Stimulated activated CD8-positive, alpha-beta memory T cell treated with anti-CD3 and anti-CD28 coated beads, Interleukin-4, amount 100 ng/mL, for 4 hours (primary cell): ENCODE results near the gene KRTAP9-6.
"Not testable (repeated sequence)": the region's sequence is repeated elsewhere in the genome, so short reads cannot be mapped to it uniquely, and the experiment has no call there.

Experiments
- DNase-seq, 2 donors: peaks; one replicate each; pipeline ENCODE4 v3.0.0-alpha.2; 2020; ENCODE audit warnings: low read depth in 2 of 2, low spot score in 1 of 2

KRTAP9-6 gene

DNA sequence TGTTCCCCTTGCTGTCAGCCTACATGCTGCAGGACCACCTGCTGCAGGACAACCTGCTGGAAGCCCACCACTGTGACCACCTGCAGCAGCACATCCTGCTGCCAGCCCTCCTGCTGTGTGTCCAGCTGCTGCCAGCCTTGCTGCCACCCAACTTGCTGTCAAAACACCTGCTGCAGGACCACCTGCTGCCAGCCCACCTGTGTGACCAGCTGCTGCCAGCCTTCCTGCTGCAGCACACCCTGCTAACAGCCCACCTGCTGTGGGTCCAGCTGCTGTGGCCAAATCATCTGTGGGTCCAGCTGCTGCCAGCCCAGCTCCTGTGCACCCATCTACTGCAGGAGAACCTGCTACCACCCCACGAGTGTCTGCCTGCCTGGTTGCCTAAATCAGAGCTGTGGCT lies 6.1 kb downstream of the KRTAP9-6 start:
- DNase-seq: not testable (repeated sequence)

- no peak for DNase-seq
These were observed 6.7 kb downstream of the KRTAP9-6 start for GRCh38 chr17:41271858-41272257.

DNA sequence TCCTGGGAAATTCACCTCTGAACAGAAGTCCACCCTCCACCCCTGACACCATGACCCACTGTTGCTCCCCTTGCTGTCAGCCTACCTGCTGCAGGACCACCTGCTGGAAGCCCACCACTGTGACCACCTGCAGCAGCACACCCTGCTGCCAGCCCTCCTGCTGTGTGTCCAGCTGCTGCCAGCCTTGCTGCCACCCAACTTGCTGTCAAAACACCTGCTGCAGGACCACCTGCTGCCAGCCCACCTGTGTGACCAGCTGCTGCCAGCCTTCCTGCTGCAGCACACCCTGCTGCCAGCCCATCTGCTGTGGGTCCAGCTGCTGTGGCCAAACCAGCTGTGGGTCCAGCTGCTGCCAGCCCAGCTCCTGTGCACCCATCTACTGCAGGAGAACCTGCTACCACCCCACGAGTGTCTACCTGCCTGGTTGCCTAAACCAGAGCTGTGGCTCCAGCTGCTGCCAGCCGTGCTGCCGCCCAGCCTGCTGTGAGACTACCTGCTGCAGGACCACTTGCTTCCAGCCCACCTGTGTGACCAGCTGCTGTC lies 10.5 kb downstream of the KRTAP9-6 start, which contains the start of gene KRTAP9-7:
TSS of gene KRTAP9-7 (plus strand) at position 51 of the 543 bp plus-strand sequence. CDS start at position 51, 0 bp downstream.
- not testable (repeated sequence) for DNase-seq

DNA sequence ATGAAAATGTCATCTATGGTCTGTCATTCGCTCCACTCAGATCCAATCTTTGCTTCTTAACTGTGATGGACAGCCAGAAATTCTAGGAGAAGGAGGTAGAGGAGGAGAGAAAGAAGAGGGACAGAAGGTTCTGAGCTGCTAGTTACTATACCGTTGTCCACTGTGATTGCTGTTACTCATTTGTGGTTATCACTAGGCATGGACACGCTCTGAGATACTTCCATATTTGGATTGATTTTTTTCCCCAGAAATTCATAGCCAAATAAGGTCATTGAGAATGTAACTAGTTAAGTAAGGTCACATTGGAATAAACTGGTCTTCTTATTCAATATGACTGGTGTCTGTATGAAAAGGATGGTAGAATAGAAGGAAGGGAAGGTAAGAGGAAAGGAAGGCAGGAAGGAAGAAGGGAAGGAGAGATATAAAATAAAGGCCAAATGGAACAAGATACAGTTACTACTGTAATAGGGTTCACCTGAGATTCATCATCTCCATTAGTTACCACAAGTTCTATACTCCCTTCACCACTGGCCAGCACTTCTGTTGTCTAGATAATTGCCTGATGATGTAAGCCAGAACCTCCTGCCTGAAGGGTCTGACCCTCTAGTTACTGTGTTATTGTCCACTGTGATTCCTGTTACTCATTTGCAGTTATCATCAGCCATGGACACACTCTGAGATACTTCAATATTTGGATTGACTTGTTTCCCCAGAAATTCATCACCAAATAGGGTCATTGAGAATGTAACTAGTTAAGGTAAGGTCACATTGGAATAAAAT lies 13.2 kb downstream of the KRTAP9-6 start:
- DNase-seq: no peak

DNA sequence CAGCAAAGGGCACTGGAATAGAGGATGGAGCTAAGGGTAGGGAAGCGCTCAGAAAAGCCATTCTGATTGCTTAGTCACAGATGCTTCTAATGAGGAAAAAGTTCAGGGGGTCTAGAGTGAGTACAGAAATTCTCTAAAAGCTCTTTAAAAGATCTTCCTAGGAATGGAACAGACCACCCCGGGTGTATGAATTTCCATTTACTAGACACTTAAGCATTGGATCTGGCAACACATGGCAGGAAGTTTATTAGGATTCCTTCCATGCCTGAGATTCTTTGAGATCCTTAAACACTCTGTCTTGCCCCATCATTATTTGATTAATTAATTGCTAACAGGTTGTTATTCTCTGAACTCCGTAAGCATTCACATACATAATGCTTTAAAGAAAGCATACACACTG lies 18.9 kb downstream of the KRTAP9-6 start:
- DNase-seq: no peak

DNA sequence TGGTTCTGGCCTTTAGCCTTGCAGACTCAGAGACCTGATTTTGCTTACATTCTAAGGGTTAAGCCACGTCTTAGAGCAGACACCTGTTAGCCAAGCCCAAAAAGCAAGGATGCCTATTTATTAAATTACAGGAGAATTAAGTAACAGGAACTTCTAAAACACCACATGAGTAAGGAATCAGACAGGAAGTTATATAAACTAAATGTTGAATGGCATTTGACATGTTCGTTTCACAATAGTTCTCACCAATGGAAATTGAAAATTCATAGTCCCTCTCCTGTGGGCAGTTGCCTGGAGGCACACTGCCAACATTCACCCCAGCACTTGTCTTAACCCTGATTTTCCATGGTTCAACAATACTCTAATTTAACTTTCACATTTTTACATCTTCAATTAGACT lies 19.4 kb downstream of the KRTAP9-6 start:
- no peak for DNase-seq

- DNase-seq: no peak
These were observed 21.9 kb downstream of the KRTAP9-6 start for GRCh38 chr17:41287050-41287449.

DNA sequence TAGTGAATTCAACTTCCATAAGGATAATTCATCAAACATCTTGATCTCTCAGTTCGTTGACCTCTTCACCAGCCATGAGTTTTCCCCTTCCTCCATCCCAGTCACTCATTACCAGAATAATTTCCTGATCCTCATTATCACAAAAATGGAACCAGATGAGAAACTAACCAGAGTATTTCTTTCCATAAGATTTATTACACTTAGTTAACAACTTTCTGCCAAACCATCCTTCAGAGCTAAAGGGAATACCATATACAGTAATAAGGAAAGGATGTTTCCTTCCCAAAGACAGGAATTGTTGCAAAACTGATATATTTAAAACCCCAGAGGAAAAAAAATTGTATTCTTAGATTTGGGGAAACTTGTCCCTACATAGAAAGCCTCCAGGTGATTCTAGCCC lies 28.8 kb downstream of the KRTAP9-6 start:
- no peak for DNase-seq

- no peak for DNase-seq
These were observed 31.7 kb downstream of the KRTAP9-6 start for GRCh38 chr17:41296846-41297245.

GRCh38 chr17:41298458-41299135 lies 33.4 kb downstream of the KRTAP9-6 start:
- DNase-seq: no peak

- DNase-seq: no peak
These were observed 36.1 kb downstream of the KRTAP9-6 start for GRCh38 chr17:41301204-41301790.

DNA sequence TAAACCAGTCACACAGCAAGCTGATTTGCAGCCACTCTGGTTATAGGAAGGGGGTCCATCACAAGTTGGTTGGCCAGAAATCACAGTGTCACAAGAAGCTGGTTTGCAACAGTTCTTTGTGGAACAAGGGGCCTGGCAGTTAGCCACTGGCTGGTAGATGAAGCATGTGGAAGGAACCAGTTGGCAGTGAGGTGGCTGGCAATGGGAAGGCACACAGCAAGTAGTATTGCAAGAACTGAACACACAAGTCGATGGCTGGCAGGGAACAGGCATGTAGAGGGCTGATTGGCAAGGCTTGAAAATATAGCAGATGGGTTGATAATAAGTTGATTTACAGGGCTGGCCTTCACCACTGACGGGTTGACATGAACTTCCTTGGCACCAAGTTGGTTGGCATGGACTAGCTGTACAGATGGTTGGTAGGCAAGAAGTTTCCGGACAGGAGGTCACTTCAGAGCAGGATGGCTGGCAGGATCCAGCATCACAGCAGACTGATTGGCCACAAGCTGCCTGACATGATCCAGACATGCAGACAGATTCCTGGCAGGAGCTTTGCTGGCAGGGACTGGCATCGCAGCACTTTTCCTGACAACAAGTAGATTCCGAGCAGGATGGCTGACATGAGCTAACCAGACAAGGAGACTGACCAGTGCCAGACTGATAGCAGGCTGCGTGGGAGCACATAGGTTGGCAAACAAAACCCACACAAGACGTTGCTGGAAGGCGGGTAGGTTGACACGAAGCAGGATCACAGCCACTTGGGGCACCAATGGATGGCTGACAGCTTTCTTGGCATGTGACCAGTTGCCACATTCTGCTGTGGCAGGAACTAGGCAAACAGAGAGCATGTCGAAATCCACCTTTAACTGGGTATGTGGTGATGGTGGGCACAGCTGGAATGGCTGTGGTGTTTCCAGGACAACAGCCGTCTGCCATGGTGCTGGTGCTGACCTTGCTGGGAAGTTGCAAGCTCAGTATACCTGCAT lies 37.0 kb downstream of the KRTAP9-6 start, which contains the start of gene KRTAP29-1:
TSS of gene KRTAP29-1 (minus strand) at position 936 of the 986 bp plus-strand sequence. CDS start at position 936, 0 bp downstream.
- no peak for DNase-seq

DNA sequence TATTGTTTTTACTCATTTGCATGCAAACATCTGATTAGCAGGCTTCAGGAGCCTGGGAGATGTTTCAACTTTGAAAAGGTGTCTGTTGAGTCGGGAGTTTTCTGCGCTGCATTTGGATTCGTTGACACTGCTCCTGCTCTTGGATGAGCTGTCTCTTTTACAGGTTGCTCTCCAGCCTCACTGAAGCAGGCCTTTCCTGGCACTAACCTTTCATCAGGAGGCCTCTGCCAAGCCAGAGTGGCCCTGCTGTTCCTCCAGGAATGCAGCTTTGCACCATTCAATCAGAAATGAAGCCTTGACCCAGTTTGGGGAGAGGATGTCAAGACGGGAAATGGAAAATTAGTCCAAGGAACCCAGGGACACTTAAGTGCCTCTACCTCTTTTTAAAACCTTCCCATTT lies 37.8 kb downstream of the KRTAP9-6 start:
- no peak for DNase-seq

DNA sequence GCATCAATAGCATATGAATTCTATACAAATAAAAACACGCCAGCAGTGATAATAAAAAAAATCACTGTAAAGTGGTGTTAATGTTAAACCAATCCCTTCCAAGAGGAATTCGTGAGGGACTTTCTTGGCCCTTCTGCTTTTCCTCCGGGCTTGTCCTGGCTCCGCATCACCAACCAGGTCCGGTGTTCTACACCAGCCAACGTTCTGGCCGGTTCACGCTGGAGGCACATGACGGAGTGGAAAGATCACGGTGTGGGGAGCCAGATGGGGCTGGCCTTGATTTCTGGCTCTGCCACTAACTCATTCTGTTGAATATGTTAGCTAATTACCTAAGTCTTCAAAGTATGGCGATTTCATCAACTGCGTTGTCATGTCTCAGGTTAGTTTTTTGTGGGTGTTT lies 38.9 kb downstream of the KRTAP9-6 start:
- no peak for DNase-seq

- no peak for DNase-seq
These were observed 42.5 kb downstream of the KRTAP9-6 start for GRCh38 chr17:41307647-41308046.

DNA sequence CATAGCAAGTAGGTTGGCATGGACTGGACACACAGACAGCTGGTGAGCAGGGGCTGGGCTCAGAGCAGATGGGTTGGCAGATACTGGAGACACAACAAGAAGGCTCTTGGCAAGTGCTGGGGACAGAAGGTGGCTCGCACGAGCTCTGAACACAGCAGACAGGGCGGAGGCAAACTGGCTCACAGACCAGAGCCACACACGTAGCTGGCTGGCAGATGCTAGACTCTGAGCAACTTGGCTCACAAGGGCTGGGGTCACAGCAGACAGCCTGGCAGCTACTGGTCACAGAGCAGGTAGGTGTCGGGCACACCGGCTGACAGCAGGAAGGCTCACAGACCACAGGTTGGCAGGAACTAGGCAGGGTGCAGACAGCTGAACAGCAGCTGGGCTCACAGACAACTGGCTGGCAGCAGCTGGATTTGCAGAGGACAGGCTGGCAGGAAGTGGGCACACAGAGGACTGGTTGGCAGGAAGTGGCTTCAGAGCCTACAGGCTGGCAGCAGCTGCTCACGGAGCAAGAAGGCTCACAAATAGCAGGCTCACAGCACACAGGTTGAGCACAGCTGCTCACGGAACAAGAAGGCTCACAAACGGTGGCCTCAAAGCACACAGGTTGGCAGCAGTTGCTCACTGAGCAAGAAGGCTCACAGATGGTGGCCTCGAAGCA lies 43.2 kb downstream of the KRTAP9-6 start:
- peak in 1 of 2 donors; percentile 42 for DNase-seq

DNA sequence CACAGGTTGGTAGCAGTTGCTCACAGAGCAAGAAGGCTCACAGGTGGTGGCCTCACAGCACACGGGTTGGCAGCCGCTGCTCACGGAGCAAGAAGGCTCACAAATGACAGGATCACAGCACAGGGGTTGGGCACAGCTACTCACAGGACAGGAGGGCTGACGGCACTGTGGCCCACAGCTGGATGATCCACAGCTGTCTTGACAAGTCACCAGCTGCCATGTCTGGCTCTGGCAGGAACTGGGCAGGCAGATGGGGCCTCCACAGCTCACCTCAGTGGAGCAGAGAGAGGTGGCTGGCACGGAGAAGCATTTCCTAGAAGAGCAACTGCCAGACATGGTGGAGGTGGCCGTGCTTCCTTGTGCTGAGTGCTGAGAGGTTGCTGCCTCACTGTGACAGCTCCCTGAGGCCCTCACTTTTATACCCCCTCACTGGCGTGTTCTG lies 43.8 kb downstream of the KRTAP9-6 start, which contains the start of gene KRTAP16-1:
TSS of gene KRTAP16-1 (minus strand) at position 392 of the 442 bp plus-strand sequence. CDS start at position 336, 56 bp downstream.
- DNase-seq: no peak

GRCh38 chr17:41311111-41311510 lies 45.9 kb downstream of the KRTAP9-6 start:
- DNase-seq: no peak

DNA sequence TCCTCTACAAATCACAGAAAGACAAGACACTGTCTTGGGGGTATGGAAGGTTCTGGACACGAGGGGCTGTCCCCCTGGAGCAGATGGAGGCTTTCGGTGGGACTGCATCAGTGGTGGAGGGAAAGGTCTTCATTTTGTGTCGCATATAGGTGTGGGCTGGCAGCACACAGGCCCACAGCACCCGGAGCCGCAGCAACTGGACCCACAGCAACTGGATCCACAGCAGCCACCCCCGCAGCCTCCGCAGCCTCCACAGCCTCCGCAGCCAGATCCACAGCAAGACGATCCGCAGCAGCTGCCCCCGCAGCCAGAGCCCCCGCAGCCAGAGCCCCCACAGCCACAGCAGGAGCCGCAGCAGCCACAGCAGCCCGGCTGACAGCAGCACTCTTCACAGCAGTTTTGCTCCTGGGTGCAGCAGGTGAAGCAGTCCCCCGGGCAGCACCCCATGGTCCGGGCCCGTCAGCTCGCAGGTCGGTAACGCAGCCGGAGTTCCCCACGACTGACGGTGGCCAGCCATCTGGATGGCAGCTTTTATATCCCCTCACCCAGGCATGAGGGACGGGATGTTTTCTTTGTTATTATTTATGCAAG lies 50.1 kb downstream of the KRTAP9-6 start, which contains the start of gene KRTAP17-1:
TSS of gene KRTAP17-1 (minus strand) at position 507 of the 591 bp plus-strand sequence. CDS start at position 447, 60 bp downstream.
- DNase-seq: no peak
